Right lobe of liver (tissue), 6 donors: Measurements from ENCODE around the gene ADGRL3. TPM values are rescaled to one million over a fixed set of nuclear protein-coding genes. Genes with fewer than 3 reads are reported as not detected.

Source experiments
- ATAC-seq, 4 donors: fragments of 200-7000 bp; cut with Tn5 transposase; one replicate each; pipeline ENCODE4 v1.9.1; 2020; ENCODE audit warnings: mild to moderate bottlenecking in 4 of 4, moderate library complexity in 4 of 4
- DNase-seq, 3 donors: peaks; one replicate each; pipeline ENCODE4 v3.0.0-alpha.2; 2020
- H3K27ac ChIP-seq, 3 donors: fragments of 200-600 bp; one replicate each; pipeline ENCODE4 v1.8.0; 2022
- H3K27me3 ChIP-seq, 2 donors: fragments of 200-600 bp; one replicate each; pipeline ENCODE4 v1.8.0; 2022
- H3K36me3 ChIP-seq, 4 donors: fragments of 200-600 bp; sonication (generic) in 1 of 4; one replicate each; pipeline versions ENCODE4 v1.5.1 to v1.8.0; 2017 to 2022; ENCODE audit warnings: control low read depth in 1 of 4
- H3K4me1 ChIP-seq, 4 donors: fragments of 200-600 bp; sonication (generic) in 1 of 4; one replicate each; pipeline versions ENCODE4 v1.5.1 to v1.8.0; 2017 to 2022; ENCODE audit warnings: control low read depth in 1 of 4
- H3K4me3 ChIP-seq, 3 donors: fragments of 200-600 bp; one replicate each; pipeline ENCODE4 v1.8.0; 2022
- H3K9me3 ChIP-seq, 4 donors: fragments of 200-600 bp; sonication (generic) in 1 of 4; one replicate each; pipeline versions ENCODE4 v1.5.1 to v1.8.0; 2017 to 2022; ENCODE audit warnings: control low read depth in 1 of 4
- POLR2A ChIP-seq: fragments of 450-650 bp; IDR thresholded peaks from one replicate; pipeline ENCODE4 v1.6.1; 2017; ENCODE audit warnings: antibody characterized with exemption, mild to moderate bottlenecking
- WGBS: methylation state at CpG from one replicate; pipeline ENCODE4 v1.1.6; 2018; ENCODE audit warnings: low coverage, low lambda C conversion rate; ENCODE audit not compliant: insufficient coverage; ENCODE audit errors: missing lambda C conversion rate; 5-methylcytosine and 5-hydroxymethylcytosine counted together
- intact Hi-C, 2 donors: fragments of 100-400 bp; cut with DNase I; formaldehyde crosslinking; loops; one replicate each; pipeline versions ENCODE4 v1.11.2 to v1.14.1; 2022
- total RNA-seq, 6 experiments: library from RNA; depleted of rRNA in 2 of 6; stranded (reverse); fragments of >200 nt in 2 of 6; fragmentation: NEBNext Ultra II Directional in 3 of 6; extraction: Animal tissue kit (Norgen Biotek cat#: 25700) in 3 of 6; gene quantifications; one replicate each; pipeline versions ENCODE4 v1.1.0 to v1.2.4, GENCODE V29; 2016 to 2023
- TF ChIP-seq, protein P1 (sequence below), 4 donors: fragments of 200-600 bp in 3 of 4; fragments of 450-650 bp in 1 of 4; IDR thresholded peaks; one replicate each; pipeline versions ENCODE4 v1.5.1 to v1.8.0; 2016 to 2022; ENCODE audit warnings: antibody characterized with exemption in 4 of 4, mild to moderate bottlenecking in 2 of 4
- donor health status: DM: no; HTN: yes; CAD: no.
- donor health status: DM: no; HTN: no; CAD: no.
- donor health status: DM: no; HTN: no; CAD: no.
- donor health status: DM: no; HTN: yes; CAD: no.
- donor health status: DM: no; HTN: yes; CAD: no.

Gene ADGRL3
- total RNA-seq, 6 experiments from 2014 or later, result 0.06 to 1.1 (median 0.35) TPM

DNA sequence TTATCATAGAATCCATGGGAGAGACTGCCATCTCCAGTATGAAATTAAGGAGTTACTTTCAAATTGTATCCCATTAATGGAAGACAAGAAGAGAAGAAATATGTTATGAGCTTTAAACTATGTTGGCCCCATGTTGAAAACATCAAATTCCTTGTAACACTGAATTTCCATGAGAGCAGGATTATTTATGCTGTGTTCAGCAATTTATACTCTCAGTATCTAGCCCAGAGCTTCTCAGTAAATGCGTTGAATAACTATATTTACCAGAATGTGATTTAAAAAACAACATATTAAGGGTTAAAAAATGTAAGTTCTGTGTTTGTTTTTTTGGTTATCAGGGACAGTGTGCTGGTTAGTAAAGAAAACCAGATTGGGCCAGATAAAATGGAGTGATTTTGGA is 74.2 kb downstream of the ADGRL3 start:
- no peaks in the 10 kb centered on the region for H3K27me3 ChIP-seq
- intact Hi-C loops, result no loop called here
- no peak for TF ChIP-seq POLR2A
- TF ChIP-seq, protein P1, sequence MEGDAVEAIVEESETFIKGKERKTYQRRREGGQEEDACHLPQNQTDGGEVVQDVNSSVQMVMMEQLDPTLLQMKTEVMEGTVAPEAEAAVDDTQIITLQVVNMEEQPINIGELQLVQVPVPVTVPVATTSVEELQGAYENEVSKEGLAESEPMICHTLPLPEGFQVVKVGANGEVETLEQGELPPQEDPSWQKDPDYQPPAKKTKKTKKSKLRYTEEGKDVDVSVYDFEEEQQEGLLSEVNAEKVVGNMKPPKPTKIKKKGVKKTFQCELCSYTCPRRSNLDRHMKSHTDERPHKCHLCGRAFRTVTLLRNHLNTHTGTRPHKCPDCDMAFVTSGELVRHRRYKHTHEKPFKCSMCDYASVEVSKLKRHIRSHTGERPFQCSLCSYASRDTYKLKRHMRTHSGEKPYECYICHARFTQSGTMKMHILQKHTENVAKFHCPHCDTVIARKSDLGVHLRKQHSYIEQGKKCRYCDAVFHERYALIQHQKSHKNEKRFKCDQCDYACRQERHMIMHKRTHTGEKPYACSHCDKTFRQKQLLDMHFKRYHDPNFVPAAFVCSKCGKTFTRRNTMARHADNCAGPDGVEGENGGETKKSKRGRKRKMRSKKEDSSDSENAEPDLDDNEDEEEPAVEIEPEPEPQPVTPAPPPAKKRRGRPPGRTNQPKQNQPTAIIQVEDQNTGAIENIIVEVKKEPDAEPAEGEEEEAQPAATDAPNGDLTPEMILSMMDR (IDR thresholded peaks at IDR 0.05), result no peak
- no peak for DNase-seq
- H3K4me1 ChIP-seq, result no peaks in the 10 kb centered on the region
- no peak overlapping the region for H3K27ac ChIP-seq
- 67% methylated on average over 1 of the region's 1 CpG for WGBS
- H3K4me3 ChIP-seq, result no peak overlapping the region
- H3K9me3 ChIP-seq, result no peaks in the 10 kb centered on the region
- H3K36me3 ChIP-seq, result no peaks in the 10 kb centered on the region
- ATAC-seq, result no peak

DNA sequence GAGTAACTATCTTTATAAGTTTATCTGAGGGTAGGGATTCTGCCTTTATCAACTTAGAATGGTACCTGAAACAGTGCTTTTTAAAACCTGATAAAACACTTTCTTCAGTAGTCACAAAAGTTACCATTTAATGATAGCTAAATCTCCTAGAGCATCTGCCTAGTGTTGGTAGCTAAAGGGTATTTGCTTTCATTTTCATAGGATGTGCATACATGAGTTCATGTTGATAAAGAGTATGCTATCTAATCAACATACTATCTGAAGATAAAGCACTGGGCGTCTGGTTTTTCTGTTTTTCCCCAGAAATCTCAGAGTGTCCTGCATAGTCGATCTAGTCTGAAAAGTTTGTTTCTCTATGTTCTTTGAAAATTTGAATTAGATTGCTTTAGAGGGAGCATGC is 75.1 kb downstream of the ADGRL3 start:
- H3K27ac ChIP-seq, result no peak overlapping the region
- H3K4me1 ChIP-seq, result no peaks in the 10 kb centered on the region
- no peak overlapping the region for H3K4me3 ChIP-seq
- ATAC-seq (no peak), DNase-seq (no peak)
- intact Hi-C loops, result no loop called here
- TF ChIP-seq, protein P1 (IDR thresholded peaks at IDR 0.05), result no peak
- no peaks in the 10 kb centered on the region for H3K36me3 ChIP-seq
- no peaks in the 10 kb centered on the region for H3K27me3 ChIP-seq
- H3K9me3 ChIP-seq, result no peaks in the 10 kb centered on the region
- 19% methylated on average over 2 of the region's 2 CpGs for WGBS

DNA sequence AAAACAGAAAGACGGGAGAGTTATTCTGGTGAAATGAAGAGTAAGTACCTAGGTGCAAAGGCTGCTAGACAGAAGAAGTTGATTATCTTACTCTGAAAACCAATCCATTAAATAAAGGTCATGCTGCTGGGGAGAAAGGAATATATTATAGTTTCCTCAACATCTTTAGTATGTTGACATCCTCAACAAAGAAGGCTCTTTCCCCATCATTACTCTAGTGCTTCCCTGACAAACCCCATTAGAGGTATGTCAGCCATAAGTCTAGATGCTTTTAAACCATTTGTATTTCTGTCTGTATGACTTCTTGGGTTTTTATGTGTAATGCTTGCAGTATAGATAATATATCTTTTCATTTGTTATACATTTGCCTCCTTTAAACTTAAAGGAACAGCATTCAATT is 75.9 kb downstream of the ADGRL3 start:
- Histone ChIP-seq H3K4me3 (no peak overlapping the region), H3K4me1 (no peaks in the 10 kb centered on the region), H3K9me3 (no peaks in the 10 kb centered on the region), H3K27me3 (no peaks in the 10 kb centered on the region), H3K27ac (no peak overlapping the region), H3K36me3 (no peaks in the 10 kb centered on the region)
- TF ChIP-seq, protein P1 (IDR thresholded peaks at IDR 0.05), result no peak
- intact Hi-C loops, result no loop called here
- WGBS, result 72% methylated on average over 1 of the region's 1 CpG
- DNase-seq, result no peak
- no peak for ATAC-seq

DNA sequence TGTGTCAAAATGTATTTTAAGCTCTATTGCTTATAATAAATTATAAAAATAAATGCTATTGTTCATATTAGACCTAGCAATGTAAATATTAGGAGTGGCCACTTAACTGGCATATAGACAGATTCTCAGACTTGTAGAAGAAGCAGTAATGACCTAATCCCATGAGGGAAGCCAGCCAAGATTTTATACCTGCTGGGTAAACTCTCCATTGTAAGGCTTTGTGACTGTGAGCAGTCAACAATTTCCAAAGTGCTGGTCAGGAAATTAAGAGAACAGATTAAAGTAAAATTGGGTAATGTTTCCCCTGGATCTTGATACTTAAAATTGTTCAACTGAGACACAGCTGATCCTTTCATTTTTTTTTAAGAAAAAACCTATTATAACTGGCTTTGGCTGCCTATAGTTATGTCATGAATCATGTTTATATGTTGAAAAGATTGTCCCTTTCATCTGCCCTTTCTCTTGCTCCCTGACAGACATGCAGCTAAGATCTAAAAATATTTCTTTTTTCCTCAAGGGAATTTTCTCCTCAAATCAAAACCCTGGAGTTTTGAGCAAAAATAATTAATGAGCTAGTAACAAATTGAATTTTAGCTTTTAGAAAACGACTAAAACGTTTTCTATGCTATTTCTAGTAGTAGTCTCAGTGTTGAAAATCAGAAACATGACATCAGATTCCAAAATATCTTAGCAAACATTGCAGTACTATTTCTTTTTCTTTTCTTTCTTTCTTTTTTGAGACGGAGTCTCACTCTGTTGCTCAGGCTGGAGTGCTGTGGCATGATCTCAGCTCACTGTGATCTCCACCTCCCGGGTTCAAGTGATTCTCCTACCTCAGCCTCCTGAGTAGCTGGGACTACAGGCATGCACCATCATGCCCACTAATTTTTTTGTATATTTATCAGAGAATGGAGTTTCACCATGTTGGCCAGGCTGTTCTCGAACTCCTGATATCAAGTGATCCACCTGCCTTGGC is 77.9 kb downstream of the ADGRL3 start:
- ATAC-seq (no peak), DNase-seq (no peak)
- no peak overlapping the region for H3K27ac ChIP-seq
- WGBS, result 36% methylated on average over 5 of the region's 5 CpGs
- H3K4me3 ChIP-seq, result no peak overlapping the region
- TF ChIP-seq, protein P1 (IDR thresholded peaks at IDR 0.05), result no peak
- TF ChIP-seq POLR2A, result no peak
- H3K9me3 ChIP-seq, result no peaks in the 10 kb centered on the region
- H3K27me3 ChIP-seq, result no peaks in the 10 kb centered on the region
- no peaks in the 10 kb centered on the region for H3K36me3 ChIP-seq
- H3K4me1 ChIP-seq, result no peaks in the 10 kb centered on the region
- intact Hi-C loops, result no loop called here
